ENCODE data around the gene THADA. TPM values are rescaled to one million over a fixed set of nuclear protein-coding genes. Genes with fewer than 3 reads are reported as not detected.
A peak's percentile ranks its signal among the peaks of the same experiment; 100 is the strongest.

THADA gene
- total and polyA plus RNA-seq, 2 donors (not counting 1 experiment from before 2014, with no cell fraction given), result 9.2 to 36.2 TPM

DNA sequence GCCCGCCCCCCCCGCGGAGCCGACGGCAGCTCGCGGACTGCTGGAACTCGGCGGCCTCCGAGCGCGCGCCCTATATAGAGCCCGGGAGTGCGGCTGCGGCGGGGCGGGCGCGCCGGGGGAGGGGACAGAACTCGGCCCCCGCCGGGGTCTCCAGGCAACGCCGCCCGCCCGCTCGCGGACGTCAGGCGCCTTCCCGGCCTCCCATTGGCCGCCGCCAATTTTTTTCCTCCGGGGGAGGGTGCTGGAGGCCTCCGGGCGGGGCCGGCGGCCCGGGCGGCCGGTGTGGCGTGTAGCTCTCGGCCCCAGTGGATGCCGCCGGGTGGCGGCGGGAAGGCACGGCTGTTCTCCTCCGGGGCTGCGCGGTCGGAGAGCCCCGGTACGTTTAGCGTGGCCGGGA lies 369.3 kb downstream of the THADA start, which contains the start of gene ZFP36L2:
ZFP36L2 (minus strand) TSS at position 49 of the 397 bp plus-strand sequence. CDS start 291 bp downstream, outside the sequence.
- peak; percentile 93 to 96 for DNase-seq (ENCODE audit: low read depth in 2 of 2)
- peak within 1 kb of the TSS; percentile 94 for H3K9ac ChIP-seq (ENCODE audit: insufficient read depth, low read length)
- H3K4me3 ChIP-seq (replicated peaks in 1 of 4; ENCODE audit: control extremely low read depth in 1 of 4, insufficient read depth in 1 of 4, low read depth in 3 of 4, low read length in 4 of 4), result peak within 1 kb of the TSS; percentile 78 to 84 (median 81)
- H3K36me3 ChIP-seq (ENCODE audit: control insufficient read depth, insufficient read depth, low read length), result peaks cover 8% of the 10 kb centered on the region
- H3K4me2 ChIP-seq (ENCODE audit: extremely low read depth, insufficient read depth, low read length), result peak within 1 kb of the TSS; percentile 70
- H4K20me1 ChIP-seq (ENCODE audit: control insufficient read depth, extremely low read depth, insufficient read depth, low read length), result peaks cover 2% of the 10 kb centered on the region
- H2AFZ ChIP-seq (ENCODE audit: low read length), result no peak within 1 kb of the TSS
- peaks cover 15% of the 10 kb centered on the region for H3K4me1 ChIP-seq (ENCODE audit: control insufficient read depth, extremely low read depth, insufficient read depth, low read length)
- peak within 1 kb of the TSS; percentile 88 for H3K27ac ChIP-seq (ENCODE audit: insufficient read depth, low read length)
- no peaks in the 10 kb centered on the region for H3K9me3 ChIP-seq (ENCODE audit: control insufficient read depth, insufficient read depth, low read depth, low read length)
- peaks cover 42% of the 10 kb centered on the region for H3K79me2 ChIP-seq (ENCODE audit: control insufficient read depth, insufficient read depth, low read length)
- no peaks in the 10 kb centered on the region for H3K27me3 ChIP-seq (ENCODE audit: control insufficient read depth, insufficient read depth, low read length)
- TF ChIP-seq EZH2 (IDR thresholded peaks at IDR 0.05; ENCODE audit: low read length, missing control alignments), result no peak
- TF ChIP-seq, protein P1, sequence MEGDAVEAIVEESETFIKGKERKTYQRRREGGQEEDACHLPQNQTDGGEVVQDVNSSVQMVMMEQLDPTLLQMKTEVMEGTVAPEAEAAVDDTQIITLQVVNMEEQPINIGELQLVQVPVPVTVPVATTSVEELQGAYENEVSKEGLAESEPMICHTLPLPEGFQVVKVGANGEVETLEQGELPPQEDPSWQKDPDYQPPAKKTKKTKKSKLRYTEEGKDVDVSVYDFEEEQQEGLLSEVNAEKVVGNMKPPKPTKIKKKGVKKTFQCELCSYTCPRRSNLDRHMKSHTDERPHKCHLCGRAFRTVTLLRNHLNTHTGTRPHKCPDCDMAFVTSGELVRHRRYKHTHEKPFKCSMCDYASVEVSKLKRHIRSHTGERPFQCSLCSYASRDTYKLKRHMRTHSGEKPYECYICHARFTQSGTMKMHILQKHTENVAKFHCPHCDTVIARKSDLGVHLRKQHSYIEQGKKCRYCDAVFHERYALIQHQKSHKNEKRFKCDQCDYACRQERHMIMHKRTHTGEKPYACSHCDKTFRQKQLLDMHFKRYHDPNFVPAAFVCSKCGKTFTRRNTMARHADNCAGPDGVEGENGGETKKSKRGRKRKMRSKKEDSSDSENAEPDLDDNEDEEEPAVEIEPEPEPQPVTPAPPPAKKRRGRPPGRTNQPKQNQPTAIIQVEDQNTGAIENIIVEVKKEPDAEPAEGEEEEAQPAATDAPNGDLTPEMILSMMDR (conservative IDR thresholded peaks at IDR 0.05 in 1 of 2, IDR thresholded peaks at IDR 0.05 in 1 of 2; ENCODE audit: low read depth in 1 of 2, low read length in 2 of 2), result peak in 1 of 2 donors; percentile 8

DNA sequence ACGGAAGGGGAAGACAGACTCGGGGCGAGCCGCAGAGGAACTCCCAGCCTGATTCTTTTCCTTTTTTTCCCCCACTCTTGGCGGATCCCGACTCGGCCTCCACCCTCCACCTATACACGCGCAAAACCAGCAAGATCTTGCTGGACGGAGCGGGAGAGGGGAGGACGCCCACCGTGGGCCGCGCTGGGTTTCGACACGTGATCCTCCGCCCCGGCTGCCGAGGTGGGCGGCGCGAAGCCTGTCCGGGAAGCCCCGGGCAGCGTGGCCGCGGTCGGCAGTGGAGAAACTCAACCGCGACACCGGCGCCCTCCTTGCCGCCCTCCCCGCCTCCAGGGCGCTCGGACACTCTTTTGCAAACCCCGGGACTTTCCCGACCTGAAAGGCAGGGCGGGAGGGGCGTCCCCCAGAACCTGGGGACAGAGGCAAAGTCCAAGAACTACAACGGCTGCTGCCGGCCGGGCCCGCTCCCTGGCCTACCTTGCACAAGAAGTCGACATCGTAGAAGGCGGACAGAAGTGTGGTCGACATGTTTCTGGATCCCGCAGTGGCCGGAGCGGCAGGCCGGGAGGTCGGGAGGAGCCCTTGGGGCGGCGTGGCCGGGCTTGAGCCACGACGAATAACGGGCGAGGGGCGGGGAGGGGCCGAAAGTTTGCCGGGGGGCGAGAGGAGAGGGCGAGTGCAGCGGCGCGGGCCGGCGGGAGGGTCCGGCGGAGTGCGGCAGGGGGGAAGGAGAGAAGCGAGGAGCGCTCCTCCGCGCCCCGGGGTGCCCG lies 369.9 kb downstream of the THADA start:
- H4K20me1 ChIP-seq (ENCODE audit: control insufficient read depth, extremely low read depth, insufficient read depth, low read length), result peaks cover 2% of the 10 kb centered on the region
- no peak overlapping the region for H3K4me2 ChIP-seq (ENCODE audit: extremely low read depth, insufficient read depth, low read length)
- H3K9ac ChIP-seq (ENCODE audit: insufficient read depth, low read length), result peak overlapping the region; percentile 94
- no peaks in the 10 kb centered on the region for H3K9me3 ChIP-seq (ENCODE audit: control insufficient read depth, insufficient read depth, low read depth, low read length)
- H2AFZ ChIP-seq (ENCODE audit: low read length), result no peak overlapping the region
- peak overlapping the region; percentile 84 for H3K27ac ChIP-seq (ENCODE audit: insufficient read depth, low read length)
- DNase-seq (ENCODE audit: low read depth in 2 of 2), result peak; percentile 70 to 80
- H3K27me3 ChIP-seq (ENCODE audit: control insufficient read depth, insufficient read depth, low read length), result no peaks in the 10 kb centered on the region
- peak overlapping the region; percentile 78 to 83 (median 79) for H3K4me3 ChIP-seq (replicated peaks in 1 of 4; ENCODE audit: control extremely low read depth in 1 of 4, insufficient read depth in 1 of 4, low read depth in 3 of 4, low read length in 4 of 4)
- peaks cover 19% of the 10 kb centered on the region for H3K4me1 ChIP-seq (ENCODE audit: control insufficient read depth, extremely low read depth, insufficient read depth, low read length)
- TF ChIP-seq, protein P1 (conservative IDR thresholded peaks at IDR 0.05 in 1 of 2, IDR thresholded peaks at IDR 0.05 in 1 of 2; ENCODE audit: low read depth in 1 of 2, low read length in 2 of 2), result no peak
- TF ChIP-seq EZH2 (IDR thresholded peaks at IDR 0.05; ENCODE audit: low read length, missing control alignments), result no peak
- peaks cover 42% of the 10 kb centered on the region for H3K79me2 ChIP-seq (ENCODE audit: control insufficient read depth, insufficient read depth, low read length)
- peaks cover 8% of the 10 kb centered on the region for H3K36me3 ChIP-seq (ENCODE audit: control insufficient read depth, insufficient read depth, low read length)

DNA sequence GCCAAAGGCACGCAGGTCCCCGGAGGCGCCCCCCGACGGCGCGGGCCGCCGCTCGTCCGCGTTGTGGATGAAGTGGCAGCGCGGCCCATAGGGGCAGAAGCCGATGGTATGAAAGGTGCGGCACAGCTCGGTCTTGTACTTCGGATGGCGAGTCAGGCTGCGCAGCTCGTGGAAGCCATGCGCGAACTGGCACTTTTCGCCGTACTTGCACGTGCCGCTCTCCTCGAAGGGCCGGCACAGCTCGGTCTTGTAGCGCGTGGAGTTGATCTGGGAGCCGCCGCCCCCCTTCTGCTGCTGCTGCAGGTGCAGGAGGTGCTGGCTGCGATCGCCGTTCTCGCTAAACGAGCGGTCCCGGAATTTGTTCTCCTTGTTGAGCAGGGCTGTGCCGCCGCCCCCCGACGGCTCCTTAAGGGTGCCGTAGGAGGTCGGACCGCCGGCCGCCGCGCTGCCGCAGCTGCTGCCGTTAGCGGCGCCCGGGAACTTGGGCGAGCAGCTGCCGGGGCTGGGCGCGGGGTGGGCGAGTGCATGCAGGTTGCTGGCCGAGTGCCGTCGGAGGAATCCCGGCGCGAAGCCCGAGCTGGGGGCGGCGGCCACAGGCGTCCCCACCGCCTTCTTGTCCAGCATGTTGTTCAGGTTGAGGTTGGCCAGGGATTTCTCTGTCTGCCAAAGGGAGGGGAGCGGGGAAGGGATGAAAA lies 370.6 kb downstream of the THADA start:
- H3K36me3 ChIP-seq (ENCODE audit: control insufficient read depth, insufficient read depth, low read length), result peaks cover 8% of the 10 kb centered on the region
- no peak overlapping the region for H2AFZ ChIP-seq (ENCODE audit: low read length)

More for the DNA sequence above, 370.6 kb downstream of the THADA start:
- no peaks in the 10 kb centered on the region for H3K27me3 ChIP-seq (ENCODE audit: control insufficient read depth, insufficient read depth, low read length)
- no peak overlapping the region for H3K4me2 ChIP-seq (ENCODE audit: extremely low read depth, insufficient read depth, low read length)
- H3K4me3 ChIP-seq (replicated peaks in 1 of 4; ENCODE audit: control extremely low read depth in 1 of 4, insufficient read depth in 1 of 4, low read depth in 3 of 4, low read length in 4 of 4), result peak overlapping the region; percentile 78 to 83 (median 79)
- H4K20me1 ChIP-seq (ENCODE audit: control insufficient read depth, extremely low read depth, insufficient read depth, low read length), result peaks cover 2% of the 10 kb centered on the region
- TF ChIP-seq EZH2 (IDR thresholded peaks at IDR 0.05; ENCODE audit: low read length, missing control alignments), result no peak
- TF ChIP-seq, protein P1 (conservative IDR thresholded peaks at IDR 0.05 in 1 of 2, IDR thresholded peaks at IDR 0.05 in 1 of 2; ENCODE audit: low read depth in 1 of 2, low read length in 2 of 2), result no peak
- peaks cover 21% of the 10 kb centered on the region for H3K4me1 ChIP-seq (ENCODE audit: control insufficient read depth, extremely low read depth, insufficient read depth, low read length)
- H3K27ac ChIP-seq (ENCODE audit: insufficient read depth, low read length), result peak overlapping the region; percentile 84
- peaks cover 42% of the 10 kb centered on the region for H3K79me2 ChIP-seq (ENCODE audit: control insufficient read depth, insufficient read depth, low read length)
- peak overlapping the region; percentile 94 for H3K9ac ChIP-seq (ENCODE audit: insufficient read depth, low read length)
- DNase-seq (ENCODE audit: low read depth in 2 of 2), result peak; percentile 69 to 87
- no peaks in the 10 kb centered on the region for H3K9me3 ChIP-seq (ENCODE audit: control insufficient read depth, insufficient read depth, low read depth, low read length)
